ENCODE results near the gene SFR1. TPM values are rescaled to one million over a fixed set of nuclear protein-coding genes. Genes with fewer than 3 reads are reported as not detected.

Gene SFR1
- total and polyA plus RNA-seq, 7 donors: 3.5 to 9.6 (median 4.1) TPM

DNA sequence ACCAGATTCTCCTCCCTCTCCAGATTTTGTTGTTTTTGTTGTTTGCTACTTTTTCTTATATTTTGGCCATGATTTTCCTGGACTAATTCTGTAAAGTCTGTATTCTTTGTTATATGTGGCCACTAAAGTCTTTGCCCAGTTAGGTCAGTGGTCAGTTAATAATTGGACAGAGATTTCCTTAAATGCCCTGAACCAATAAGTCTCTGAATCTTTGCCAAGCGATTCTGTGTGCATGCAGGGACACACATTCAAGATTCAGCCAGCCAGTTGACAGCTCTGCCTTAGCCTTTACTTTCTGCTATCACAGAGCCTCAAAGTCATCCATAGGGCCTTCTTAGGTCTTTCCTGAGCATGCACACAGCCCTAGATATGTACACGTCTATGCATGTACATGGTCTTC lies 25.3 kb upstream of the SFR1 start:
- intact Hi-C loops (cut with DNase I): no loop called here
- no peaks in the 10 kb centered on the region for H3K4me1 ChIP-seq
- DNase-seq (no peak), ATAC-seq (no peak)
- H3K27me3 ChIP-seq (ENCODE audit: insufficient read depth in 3 of 3, low read length in 2 of 3): no peaks in the 10 kb centered on the region
- peaks cover 4% of the 10 kb centered on the region for H3K9me3 ChIP-seq
- no peaks in the 10 kb centered on the region for H3K36me3 ChIP-seq (ENCODE audit: insufficient read depth in 1 of 2, low read depth in 1 of 2)
- no peak for TF ChIP-seq CTCF (IDR thresholded peaks at IDR 0.05)
- 89 to 93% (median 92%) methylated on average over 2 of the region's 2 CpGs for WGBS, 3 donors
- no peak overlapping the region for H3K4me3 ChIP-seq
- no peak overlapping the region for H3K27ac ChIP-seq

DNA sequence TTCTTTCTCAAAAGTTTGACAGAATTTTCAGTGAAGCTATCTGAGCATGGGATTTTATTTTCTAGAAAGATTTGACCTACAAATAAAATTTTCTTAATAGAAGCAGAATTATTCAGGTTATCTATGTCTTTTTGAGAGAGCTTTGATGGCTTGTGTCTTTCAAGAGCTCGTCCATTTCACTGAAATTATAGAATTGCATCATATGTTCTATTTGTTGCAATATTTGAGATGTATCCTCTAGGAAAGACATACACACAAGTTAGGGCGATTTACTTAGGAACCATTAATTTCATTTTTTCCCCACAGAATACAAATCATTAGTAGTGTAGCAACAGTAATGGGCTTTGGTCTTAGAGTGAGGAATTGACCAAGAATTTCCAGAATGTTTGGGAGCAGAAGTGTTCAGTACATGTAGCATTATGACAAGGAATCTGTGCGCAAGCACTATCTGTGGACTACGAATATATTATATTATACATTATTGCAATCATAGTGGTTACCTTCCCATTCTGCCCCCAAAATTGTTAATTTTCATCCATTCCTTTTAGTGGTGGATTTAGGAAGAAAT lies 23.5 kb upstream of the SFR1 start:
- intact Hi-C loops (cut with DNase I): no loop called here
- ATAC-seq (no peak), DNase-seq (no peak)
- no peaks in the 10 kb centered on the region for H3K27me3 ChIP-seq (ENCODE audit: insufficient read depth in 3 of 3, low read length in 2 of 3)
- H3K36me3 ChIP-seq (ENCODE audit: insufficient read depth in 1 of 2, low read depth in 1 of 2): no peaks in the 10 kb centered on the region
- no peak overlapping the region for H3K27ac ChIP-seq
- no peak overlapping the region for H3K4me3 ChIP-seq
- WGBS, 3 donors: 92 to 95% (median 92%) methylated on average over 4 of the region's 4 CpGs
- peaks cover 4% of the 10 kb centered on the region for H3K9me3 ChIP-seq
- no peak for TF ChIP-seq CTCF (IDR thresholded peaks at IDR 0.05)
- H3K4me1 ChIP-seq: no peaks in the 10 kb centered on the region

GRCh38 chr10:104099269-104099668 lies 22.7 kb upstream of the SFR1 start:
- no peaks in the 10 kb centered on the region for H3K27me3 ChIP-seq (ENCODE audit: insufficient read depth in 3 of 3, low read length in 2 of 3)
- DNase-seq (no peak), ATAC-seq (no peak)
- H3K27ac ChIP-seq: no peak overlapping the region
- no peak for TF ChIP-seq CTCF (IDR thresholded peaks at IDR 0.05)
- no peaks in the 10 kb centered on the region for H3K36me3 ChIP-seq (ENCODE audit: insufficient read depth in 1 of 2, low read depth in 1 of 2)
- intact Hi-C loops (cut with DNase I): no loop called here
- H3K4me1 ChIP-seq: no peaks in the 10 kb centered on the region
- H3K9me3 ChIP-seq: no peaks in the 10 kb centered on the region
- H3K4me3 ChIP-seq: no peak overlapping the region
- 82 to 89% (median 82%) methylated on average over 3 of the region's 3 CpGs for WGBS, 3 donors

DNA sequence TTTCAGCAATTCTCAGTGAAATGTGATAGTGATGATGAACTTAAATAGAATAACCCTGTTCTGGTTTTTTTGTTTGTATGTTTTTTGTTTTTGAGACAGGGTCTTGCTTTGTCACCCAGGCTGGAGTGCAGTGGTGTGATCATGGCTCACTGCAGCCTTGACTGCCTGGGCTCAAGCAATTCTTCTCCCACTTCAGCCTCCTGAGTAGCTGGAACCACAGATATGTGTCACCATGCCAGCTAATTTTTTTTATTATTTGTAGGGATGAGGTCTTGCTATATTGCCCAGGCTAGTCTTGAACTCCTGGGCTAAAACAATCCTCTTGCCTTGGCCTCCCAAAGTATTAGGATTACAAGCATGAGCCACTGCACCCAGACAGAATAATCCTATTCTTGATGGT lies 22.0 kb upstream of the SFR1 start:
- H3K27me3 ChIP-seq (ENCODE audit: insufficient read depth in 3 of 3, low read length in 2 of 3): no peaks in the 10 kb centered on the region
- intact Hi-C loops (cut with DNase I): no loop called here
- H3K4me1 ChIP-seq: no peaks in the 10 kb centered on the region
- H3K27ac ChIP-seq: no peak overlapping the region
- H3K4me3 ChIP-seq: no peak overlapping the region
- TF ChIP-seq CTCF (IDR thresholded peaks at IDR 0.05): no peak
- H3K9me3 ChIP-seq: no peaks in the 10 kb centered on the region
- no peaks in the 10 kb centered on the region for H3K36me3 ChIP-seq (ENCODE audit: insufficient read depth in 1 of 2, low read depth in 1 of 2)
- ATAC-seq (no peak), DNase-seq (no peak)

GRCh38 chr10:104100795-104101194 lies 21.2 kb upstream of the SFR1 start:
- H3K36me3 ChIP-seq (ENCODE audit: insufficient read depth in 1 of 2, low read depth in 1 of 2): no peaks in the 10 kb centered on the region
- no peaks in the 10 kb centered on the region for H3K27me3 ChIP-seq (ENCODE audit: insufficient read depth in 3 of 3, low read length in 2 of 3)
- H3K4me3 ChIP-seq: no peak overlapping the region
- intact Hi-C loops (cut with DNase I): no loop called here
- DNase-seq (no peak), ATAC-seq (no peak)
- no peak overlapping the region for H3K27ac ChIP-seq
- no peak for TF ChIP-seq CTCF (IDR thresholded peaks at IDR 0.05)
- H3K9me3 ChIP-seq: no peaks in the 10 kb centered on the region
- no peaks in the 10 kb centered on the region for H3K4me1 ChIP-seq
- 0% methylated on average over 1 of the region's 1 CpG for WGBS, 3 donors
